ENCODE measurements around the gene COQ10A.

Gene COQ10A

DNA sequence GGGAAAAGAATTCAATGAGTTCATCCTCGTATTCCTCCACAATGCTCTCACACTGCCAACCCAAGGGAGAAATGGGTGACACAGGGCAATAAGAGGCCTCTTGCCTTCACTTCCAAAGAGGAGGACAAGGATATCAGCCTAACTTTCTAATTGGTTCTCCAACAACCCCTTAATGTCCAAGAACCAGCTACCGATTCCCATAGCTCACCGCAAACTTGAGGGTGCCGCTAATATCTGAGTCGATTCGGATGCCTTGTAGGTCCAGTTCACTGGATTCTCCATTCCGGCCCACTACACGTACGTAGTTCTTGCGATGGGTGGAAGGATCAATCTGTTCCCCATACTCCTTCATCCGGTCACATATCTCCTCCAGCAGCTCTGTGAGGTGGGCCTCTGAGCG, 44.3 kb downstream of the COQ10A start:
- in situ Hi-C loops (cut with MboI; ENCODE audit: low sequenced_read_pairs), result no loop called here

DNA sequence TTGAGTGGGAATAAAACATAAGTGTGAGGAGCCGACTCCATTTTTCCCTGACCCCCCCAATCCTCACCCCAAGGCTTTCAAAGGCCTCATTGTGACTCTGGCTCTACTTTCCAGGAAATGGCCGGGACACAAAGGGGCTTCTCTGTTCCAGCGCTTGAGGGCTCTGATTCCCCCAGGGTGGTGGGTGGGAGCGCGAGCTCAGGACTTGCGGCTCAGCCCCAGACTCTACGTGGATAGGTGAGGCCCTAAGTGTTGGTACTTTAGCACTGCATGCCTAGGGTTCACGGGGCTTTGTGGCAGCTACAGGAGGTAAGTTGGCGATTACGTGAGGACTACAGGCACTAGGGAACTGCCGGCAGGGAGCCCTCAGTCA, 48.5 kb downstream of the COQ10A start:
- in situ Hi-C loops (cut with MboI; ENCODE audit: low sequenced_read_pairs), result no loop called here

DNA sequence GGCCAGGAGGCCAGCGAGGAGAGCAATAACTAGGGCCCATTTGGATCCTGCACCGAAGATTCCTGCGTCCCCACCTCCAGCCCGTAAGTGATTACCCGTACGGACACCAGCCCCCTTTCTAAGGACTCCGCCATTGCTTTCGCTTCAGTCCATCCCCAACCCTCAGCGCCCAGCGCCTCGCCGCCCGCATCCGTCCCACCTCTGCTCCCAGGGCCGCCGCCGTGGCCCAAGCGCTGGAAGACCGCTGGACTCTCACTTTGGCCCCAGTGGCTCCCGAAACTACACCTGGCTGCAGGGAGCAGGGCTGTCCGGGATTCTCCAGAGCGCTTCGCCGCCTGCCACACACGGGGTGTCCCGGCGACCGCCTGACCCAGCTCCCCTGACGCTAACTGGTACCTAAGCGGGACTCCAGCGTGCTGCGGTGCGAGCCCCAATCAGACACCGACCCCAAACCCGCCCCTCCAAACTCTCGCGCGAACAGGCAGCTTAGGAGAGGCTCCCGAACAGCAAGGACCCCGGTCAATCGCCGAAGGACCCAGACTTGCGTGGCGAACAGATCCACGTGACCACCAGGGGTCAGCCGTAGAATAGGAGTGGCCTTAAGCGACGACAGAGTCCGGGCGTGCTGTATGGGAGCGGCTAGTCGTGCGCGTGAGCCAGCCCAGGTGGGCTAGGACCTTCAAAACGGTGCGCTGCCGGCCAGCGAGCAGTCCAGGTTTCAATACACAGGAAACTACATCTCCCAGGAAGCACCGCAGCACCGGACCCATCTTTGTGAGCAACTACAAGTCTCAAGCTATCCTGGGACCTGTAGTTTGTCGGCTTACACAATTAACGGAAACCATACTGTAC, 49.1 kb downstream of the COQ10A start, which contains the start of gene CNPY2:
TSS of gene CNPY2 (minus strand) at position 367 of the 852 bp plus-strand sequence. CDS start 771 bp downstream, outside the sequence.
- in situ Hi-C loops (cut with MboI; ENCODE audit: low sequenced_read_pairs), result no loop called here

DNA sequence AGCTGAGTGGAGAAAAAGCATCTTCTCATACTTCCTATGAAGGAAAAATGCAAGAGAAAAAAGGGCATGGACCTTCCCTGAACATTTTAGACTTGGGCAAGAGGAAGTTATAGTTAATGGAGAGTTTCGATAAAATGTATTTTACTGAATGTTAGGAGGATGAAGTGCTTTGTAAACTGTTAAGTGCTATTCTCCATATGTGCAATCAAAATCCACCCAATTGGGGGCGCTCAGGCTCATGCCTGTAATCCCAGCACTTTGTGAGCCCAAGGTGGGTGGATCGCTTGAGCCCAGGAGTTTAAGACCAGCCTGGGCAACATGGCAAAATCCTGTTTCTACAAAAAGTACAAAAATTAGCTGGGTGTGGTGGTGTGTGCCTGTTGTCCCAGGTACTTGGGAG, 50.9 kb downstream of the COQ10A start:
- in situ Hi-C loops (cut with MboI; ENCODE audit: low sequenced_read_pairs), result no loop called here
